Stimulated activated naive CD4-positive, alpha-beta T cell treated with Interleukin-2 at 50 U/mL for 16 hours (primary cell): ENCODE data around the gene ZCCHC14.

Source experiments
- DNase-seq: peaks from one replicate; lab custom pipeline; 2025; lab: John Stamatoyannopoulos, UW

The ZCCHC14 gene

DNA sequence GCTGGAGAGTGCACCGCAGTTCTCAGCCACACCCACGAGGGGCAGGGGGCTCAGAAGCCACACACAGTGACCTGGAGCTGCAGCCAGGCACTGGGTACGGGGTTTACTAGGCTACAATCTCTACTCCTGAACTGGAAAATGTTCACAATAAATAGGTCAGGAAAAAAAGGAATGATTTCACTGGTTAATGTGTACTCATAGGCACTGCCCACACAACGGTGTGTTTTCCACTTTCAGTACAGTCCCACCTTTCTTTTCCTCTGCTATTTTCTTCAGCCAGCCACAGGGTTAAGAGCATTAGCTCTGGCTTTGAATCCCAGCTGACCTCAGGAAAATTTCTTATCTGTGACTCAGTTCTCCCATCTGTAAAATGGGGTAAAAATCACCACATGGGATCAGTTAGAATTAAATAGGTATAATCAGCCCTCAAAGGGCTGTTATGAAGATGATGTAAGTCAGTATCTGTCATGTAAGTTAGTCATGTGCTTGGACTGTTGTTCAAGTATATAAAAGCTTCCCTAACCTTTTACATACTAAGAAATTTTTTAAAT is 35.7 kb downstream of the ZCCHC14 start:
- DNase-seq = no peak

DNA sequence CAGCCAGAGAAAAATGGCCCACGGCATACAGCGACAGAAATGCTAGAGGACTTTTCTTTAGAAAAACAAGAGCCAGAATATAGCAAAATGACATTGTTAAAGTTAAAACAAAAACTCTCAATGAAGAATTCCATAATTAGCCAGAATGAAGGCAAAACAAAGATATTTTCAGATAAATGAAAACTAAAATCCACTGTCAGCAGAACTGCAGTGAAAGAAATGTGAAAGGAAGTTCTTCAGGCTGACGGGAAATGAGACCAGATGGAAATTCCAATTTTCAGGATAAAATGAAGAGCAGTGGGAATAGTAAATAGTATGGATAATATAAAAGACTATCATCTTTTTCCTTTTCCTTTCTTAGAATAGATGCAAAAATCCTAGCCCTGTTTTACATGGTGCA is 38.4 kb downstream of the ZCCHC14 start:
- DNase-seq = no peak

DNA sequence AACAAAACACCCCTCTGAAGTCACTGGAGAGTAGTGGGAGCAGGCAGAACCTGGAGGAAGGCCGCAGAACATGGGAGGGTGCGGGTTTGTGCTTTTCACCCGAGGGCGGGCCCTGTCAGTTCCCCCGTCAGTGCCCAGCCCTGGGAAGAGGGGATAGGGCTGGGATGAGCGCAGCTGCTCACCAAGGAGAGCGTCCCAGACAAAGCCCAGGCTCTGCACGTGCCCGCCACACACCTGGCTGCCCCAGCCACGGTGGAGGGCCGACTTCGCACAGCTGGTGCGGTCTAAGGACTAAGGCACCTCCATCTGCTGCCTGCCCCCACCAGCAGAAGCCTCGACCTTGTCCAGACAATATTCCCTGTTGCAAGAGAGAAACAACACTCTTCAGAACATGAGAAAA is 39.5 kb downstream of the ZCCHC14 start:
- no peak for DNase-seq

DNA sequence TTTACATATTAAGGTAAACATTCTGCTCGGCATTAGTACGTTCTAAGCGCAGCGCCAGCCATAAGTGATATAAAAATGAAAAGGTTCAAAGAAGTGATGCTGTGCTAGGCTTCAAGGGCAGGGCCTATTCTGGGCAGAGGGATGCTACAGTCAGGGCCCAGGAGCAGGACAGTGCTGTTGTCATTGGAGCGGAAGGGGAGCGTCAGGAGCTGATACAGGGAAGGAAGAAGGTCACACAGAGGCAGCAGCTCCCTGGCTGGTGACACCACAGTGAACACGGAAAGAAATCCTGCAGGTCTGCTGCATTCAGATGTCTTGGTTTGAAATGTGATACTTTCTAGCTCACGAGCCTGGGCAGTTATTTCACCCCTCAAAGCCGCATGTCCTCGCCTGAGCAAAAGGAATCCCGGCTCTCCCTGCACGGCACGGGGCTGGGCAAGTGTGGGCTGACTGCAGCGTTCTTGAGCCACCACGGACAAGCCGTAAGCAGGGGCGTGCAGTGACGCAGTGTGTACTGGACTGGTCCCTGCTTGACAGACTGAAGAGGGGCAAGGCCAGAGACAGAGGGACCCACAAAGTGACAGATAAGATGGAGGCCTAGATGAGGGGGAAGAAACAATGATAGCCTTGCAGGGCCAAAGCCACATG is 41.1 kb downstream of the ZCCHC14 start:
- no peak for DNase-seq

DNA sequence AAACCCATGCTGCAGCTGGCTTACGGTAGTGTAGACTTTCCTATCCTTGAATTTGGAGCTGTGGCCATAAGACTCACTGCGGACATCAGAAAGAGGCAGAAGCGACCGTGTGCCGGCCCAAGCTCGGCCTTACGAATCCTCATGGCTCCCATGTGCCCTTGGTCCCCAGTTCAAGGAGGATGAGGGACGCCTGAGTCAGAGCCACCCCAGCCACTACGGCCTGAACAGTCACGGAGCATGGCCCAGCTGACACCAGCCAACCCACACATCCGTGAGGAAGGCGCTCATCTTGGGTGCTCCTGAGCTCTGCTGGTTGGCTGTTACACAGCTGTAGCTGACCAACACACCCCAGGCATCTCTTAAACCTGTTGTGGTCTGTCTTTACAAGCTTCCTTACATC is 44.0 kb downstream of the ZCCHC14 start:
- DNase-seq = no peak

DNA sequence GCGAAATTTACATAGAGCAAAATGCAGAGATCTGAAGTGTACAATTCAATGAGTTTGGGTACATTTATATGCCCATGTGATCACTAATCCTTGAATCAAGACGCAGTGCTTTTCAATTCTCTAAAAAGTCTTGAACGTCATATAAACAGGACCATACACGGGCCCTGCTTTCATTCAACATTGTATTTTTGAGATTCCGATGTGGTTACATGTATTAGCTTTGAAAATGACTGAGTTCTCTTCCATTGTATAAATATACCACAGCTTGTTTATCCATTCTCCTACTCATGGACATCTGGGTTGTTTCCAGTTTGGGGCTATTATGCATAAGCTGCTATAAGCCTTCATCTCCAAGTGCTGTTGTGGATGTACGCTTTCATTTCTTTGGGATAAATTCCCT is 45.5 kb downstream of the ZCCHC14 start:
- no peak for DNase-seq

DNA sequence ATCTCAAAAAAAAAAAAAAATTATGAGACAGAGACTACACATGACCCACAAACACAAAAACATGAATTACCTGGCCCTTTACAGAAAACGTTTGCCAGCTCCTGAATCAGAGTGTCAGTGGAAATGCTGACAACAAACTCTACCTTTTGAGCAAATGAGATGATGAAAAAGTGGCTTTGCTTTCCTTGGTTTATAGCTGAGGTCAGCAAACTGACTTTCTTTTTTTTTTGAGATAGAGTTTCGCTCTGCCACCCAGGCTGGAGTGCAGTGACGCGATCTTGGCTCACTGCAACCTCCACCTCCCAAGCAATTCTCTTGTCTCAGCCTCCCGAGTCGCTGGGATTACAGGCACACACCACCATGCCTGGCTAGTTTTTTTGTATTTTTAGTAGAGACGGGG is 46.3 kb downstream of the ZCCHC14 start:
- DNase-seq = no peak

DNA sequence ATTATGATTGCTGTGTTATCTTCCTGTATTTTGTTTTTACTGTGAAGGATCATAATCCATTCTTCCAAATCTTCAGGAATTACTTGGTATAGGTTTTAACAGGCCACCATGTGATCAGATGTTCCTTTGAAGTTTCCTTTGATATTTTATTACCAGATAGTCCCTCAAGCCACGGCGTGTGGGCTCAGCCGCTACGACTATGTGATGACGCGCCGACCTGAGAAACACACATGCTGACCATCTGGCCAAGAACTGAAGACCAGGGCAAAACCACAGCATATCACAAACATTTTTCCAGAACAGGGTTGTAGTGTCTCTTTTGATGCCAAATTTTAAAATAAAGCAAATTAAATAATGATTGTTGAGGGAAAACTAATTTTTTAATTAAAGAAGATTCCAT is 47.3 kb downstream of the ZCCHC14 start:
- DNase-seq = no peak

DNA sequence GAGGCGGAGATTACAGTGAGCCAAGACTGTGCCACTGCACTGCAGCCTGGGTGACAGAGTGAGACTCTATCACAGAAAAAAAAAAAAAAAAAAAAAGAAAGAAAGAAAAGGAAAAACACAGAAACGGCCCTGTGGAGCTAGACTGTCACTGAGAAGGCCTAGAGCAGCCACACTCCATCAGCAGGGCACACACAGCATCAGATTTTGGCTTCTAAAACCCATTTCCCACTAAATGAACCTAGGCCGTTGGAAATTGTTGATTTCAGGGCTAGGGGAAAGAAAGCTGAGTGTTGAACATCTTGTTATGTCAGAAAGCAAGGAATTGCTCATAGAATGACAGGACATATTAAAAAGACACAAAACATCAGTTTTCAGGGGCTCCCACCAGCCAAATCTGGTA is 48.9 kb downstream of the ZCCHC14 start:
- DNase-seq = no peak

DNA sequence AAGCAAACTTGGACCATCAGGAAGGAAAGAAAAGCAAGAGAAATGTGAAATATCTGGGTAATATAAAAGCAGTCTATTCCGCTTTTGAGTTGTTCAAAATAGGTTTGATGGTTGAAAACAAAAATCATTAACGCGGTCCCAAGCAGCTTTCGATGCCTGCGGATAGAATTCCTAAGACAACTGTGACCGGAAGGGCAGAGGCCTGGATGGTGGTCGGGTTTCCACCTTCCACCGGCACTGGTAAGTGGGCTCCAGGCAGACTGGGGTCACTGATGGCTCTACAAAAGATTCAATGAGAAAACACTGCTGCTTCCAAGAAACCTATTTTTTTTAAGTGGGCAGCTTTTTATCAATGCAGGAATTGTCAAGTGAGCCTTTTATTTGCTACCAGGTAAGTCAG is 49.8 kb downstream of the ZCCHC14 start:
- no peak for DNase-seq

DNA sequence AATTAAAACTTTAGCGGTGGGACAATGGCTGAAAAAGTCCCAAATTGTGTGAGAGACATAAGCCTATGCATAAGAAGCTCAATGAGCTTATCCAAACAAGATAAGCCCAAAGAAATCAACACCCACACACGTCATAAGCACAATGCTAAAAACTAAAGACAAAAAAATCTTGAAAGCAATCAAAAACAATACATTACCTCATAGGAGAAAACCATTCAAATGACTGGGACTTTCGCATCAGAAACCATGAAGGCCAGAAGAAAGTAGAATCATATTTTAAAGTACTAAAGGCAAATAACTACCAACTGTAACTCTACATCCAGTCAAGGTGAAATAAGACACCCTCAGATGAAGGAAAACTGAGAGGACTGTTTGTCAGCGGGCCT is 50.2 kb downstream of the ZCCHC14 start:
- no peak for DNase-seq

DNA sequence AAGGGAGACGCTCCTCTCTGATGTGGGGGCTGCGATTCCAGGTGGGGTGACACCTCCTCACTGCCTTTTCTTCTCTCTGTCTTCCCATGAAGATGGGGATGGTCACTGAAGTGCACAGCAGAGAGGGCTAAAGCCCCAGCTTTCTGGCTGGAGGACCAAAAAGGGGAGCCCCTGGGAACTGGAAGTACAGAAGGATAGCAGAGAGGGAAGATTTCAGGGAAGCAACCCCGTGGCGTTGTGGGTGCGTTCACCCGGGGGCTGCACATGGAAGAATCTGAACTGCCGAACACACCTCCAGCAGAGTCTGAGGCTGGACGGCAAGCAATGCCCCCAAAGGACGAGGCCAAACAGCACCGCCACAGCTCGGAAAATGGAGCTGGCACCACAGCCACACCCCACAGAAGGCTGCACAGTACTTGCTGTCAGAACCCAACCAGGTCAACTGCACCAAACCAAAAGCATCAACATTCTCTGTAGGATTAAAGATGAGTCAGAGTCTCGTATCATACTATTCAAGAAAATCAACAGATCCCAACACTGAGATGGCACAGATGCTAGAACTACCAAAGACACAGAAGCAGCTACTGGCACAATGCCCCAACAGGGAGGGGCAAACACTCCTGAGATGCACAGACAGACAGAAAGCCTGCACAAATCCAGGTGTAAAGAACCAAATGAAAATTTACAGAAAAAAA is 50.8 kb downstream of the ZCCHC14 start:
- DNase-seq = no peak

DNA sequence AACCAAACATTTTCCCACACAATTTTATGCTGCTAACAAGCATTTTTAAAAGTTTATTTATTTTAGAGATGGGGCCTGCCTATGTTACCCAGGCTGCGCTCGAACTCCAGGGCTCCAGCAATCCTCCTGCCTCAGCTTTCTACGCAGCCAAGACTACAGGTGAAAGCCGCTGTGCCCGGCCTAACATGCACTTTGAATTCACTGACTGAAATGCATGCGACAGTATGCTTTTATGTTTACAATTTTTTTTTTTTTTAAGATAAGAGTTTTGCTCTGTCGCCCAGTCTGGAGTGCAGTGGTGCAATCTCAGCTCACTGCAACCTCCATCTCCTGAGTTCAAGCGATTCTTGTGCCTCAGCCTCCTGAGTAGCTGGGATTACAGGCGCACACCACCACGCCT is 52.9 kb downstream of the ZCCHC14 start:
- DNase-seq = no peak

DNA sequence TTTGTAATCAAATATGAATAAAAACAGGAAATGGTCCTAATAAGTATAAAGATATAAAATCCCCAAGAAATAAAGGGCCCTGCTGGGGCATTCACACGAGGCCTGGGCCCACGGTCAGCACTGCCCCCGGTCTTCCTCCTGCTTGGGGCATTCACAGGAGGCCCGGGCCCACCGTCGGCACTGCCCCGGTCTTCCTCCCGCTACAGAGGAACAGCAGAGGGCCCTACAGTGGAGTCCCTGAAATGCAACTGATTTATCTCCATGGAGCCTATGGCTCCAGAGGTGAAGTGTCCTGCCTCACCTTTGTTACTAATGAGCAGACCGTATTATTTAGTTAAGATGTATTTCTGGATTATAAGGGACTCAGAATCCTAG is 54.2 kb downstream of the ZCCHC14 start:
- no peak for DNase-seq

DNA sequence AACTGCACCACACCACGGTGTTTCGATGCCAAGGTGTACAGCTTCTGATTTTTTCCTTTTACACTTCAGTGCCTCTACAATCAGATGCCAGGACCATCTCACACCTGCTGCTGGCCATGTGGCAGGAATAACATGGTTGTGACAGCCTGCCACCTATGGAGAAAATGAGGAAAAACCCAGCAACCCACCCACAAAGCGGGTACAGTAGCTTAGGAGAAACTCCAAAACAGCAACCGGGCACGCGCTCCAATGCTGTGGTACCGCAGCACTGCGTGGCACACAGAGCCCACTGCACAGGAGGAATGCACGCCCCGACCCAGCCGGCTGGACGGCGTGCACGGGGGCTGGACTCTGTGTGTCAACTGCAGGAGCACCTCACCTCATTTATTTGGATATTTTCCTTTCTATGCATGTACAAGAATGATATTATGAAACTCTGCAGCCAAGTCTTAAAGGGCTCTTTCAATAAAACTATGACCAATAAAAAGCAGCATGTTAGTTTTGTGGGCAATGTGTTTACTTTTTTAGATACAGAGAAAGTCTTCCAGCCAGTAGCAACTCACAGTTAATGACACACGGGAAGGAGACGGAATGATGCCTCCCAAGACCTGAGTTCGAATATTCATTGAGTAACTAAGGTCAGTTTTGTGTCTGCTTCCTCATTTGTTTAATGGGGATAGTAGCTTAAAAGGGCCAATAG is 54.8 kb downstream of the ZCCHC14 start:
- DNase-seq = no peak

DNA sequence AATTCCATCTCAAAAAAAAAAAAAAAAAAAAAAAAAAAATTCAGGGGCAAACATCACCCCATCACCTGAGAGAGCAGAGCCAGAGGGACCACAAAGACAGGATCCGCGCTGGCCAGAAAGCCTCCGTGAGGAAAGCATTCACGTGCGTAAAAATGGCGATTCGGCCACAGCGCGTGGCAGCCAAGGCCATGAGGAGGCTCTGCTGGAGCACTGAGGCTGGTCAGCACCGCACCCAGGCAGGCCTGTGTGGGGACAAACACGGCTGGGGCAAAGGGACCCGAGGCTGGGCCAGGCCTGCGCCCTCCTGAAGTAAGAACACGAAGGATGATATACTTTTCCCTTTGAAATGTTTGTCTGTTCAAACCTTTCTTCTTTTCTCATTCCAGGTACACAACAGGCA is 55.5 kb downstream of the ZCCHC14 start:
- DNase-seq = no peak

DNA sequence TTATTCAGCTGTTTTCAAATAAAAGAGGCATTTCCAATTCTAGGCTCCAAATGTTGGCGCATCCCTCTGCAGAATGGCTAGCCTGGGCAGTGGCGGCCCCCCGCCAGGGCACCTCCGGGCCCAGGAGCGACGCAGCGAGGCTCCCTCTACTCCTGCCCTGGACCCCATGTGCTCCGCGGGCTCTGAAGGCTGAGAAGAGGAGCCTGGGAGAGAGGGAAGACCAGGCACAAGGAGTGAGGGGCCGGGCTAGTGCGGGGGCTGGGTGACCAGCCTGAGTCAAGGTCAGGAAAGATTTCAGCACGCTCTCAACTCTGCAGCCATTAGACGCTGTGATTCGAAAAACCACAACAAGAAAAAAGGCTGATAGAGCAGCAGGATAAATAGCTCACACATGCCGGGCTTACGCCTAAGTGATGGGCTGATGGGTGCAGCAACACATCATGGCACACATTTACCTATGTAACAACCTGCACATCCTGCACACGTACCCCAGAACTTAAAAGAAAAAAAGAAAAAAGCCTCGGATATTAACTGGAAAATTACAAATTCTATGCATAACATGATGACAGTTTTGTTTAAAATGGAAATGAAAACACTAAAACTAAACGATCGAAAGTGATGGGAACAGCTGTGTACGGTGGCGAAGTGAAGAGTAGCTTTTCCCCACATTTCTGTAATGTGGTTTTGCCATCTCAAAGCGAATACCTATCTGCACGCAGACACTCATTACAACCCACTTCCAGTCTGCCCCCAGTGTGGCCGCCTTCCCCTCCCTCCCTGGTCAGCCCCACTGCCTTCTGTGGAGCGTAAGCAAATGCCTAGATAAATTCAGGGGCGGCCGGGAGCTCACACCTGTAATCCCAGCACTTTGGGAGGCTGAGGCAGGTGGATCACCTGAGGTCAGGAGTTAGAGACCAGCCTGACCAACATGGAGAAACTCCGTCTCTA is 56.3 kb downstream of the ZCCHC14 start:
- DNase-seq = no peak

DNA sequence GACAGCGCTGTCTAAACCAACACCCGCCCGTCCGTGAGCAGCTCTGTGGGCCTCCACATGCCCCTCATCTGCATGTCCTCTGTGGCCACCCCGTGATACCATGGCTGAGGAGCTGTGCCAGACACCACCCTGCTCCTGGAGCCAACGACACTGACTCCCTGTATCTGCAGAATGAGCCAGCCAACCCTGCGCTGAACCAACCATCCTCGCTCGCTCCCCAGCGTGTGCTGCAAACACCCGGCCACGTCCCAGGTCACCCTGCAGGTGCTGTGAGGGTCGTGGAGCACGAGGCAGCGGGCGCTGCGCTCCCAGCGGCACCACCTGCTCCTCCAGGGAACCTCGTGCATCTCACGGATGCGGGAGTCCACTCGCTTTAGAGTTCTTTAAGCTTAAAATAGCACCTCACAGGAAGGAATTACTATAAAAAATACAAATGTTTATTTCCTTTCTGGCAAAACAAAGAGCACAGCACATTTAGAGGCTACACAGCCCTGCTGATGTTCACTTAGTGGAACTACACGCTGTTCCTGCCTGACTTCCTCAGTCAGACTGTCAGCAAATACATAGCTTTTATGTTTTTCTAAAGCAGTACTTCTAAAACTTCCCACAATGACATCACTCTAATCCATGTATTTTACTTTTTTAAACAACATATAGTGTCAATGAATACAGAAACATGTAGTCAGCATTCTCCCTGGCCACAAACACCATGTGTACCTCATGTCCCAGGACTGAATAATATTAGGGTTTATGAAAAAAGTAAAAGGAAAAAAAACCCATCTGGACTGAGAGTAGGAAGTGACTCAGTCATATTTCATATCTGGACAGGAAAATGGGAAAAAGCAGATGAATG is 57.2 kb downstream of the ZCCHC14 start:
- no peak for DNase-seq

DNA sequence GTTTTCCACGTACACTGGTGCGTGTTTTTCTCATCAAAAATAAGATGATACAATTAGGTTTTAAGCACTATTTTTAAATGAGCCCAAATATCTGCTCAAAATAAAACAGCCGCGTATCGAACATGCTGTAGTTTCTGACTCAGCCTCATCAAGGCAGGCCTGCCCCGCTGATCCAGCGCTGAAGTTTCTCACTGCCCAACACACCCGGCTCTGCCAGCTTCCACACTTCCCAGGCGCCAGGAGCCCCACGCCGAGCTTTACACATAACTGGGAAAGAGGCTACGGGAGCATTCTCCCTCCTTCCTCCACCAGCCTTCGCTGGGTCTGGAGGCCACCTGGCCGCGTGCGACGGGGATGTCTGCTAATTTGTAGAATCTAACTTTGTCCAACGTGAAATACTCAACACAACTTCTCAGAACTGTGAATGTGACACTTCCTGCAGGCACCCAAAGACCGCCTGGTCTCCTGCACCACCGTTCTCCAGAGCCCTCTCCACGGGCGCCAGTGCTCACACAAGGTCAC is 58.6 kb downstream of the ZCCHC14 start:
- no peak for DNase-seq

DNA sequence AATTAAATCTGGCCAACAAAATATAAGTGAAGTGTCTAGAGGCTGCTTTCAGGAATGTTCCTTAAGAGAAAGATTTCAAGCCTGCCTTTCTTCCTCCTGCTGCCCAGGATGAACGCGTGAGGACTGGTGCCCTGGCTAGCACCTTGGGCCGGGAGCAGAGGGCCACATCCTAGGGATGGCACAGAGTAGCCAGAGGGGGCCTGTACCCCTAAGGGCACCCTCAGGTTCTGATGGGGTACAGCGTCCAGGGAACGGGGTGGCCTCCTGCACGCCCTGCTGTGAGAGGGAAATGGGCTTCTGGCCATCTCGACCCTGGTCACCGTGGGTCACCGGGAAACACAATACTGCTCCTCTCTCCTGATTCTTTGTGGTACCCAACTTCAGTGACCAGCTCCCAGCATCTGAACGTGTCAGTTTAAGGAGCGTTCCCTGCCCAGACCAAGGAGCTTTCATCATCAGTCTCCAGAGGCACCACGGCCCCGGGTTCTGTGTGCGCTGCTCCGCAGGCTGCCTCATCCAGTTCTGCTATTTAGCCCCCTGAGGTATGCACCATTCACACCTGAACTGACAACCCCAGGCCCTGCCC is 60.4 kb downstream of the ZCCHC14 start:
- DNase-seq = no peak

DNA sequence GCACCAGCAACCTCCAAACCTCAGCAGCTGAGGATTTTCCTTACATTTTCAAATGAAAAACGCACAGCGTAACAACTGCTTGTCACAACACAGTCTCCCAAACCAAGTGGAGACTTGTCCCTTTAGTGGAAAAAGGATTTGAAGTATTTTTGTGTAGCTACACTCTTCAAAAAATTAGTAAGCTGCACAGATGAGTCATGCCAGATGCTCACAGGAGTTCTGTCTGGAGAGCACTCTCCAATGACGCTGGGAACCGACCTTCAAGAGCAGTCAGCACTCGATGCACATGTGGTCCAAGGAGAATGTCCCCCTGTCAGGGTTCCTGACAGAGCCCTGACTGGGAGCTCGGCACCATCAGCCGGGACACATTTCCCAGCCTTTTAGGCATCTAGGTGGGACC is 60.9 kb downstream of the ZCCHC14 start:
- DNase-seq = no peak
